ENCODE measurements around the gene GRAMD1A.
"Not testable (repeated sequence)": the region's sequence is repeated elsewhere in the genome, so short reads cannot be mapped to it uniquely, and the experiment has no call there.

- not testable (repeated sequence) for TF ChIP-seq POLR2AphosphoS5 (IDR thresholded peaks at IDR 0.05); SMC3 (conservative IDR thresholded peaks at IDR 0.05; ENCODE audit: poor library complexity)
These were observed 7.5 kb upstream of the GRAMD1A start for GRCh38 chr19:34992582-34992981.

Data from neural cell (in vitro differentiated cells).